K562 (cell line): ENCODE measurements around the gene MTERF2. TPM values are rescaled to one million over a fixed set of nuclear protein-coding genes. Genes with fewer than 3 reads are reported as not detected.

Experiments
- polyA plus RNA-seq, 8 experiments: library from polyadenylated mRNA; depleted of rRNA in 4 of 8; stranded (reverse) in 5 of 8; unstranded in 3 of 8; fragments of >200 nt; fragmentation: Nextera tagmentation in 2 of 8; fragmentation: Illumina TruSeq in 1 of 8; extraction: Ambion mirVana in 2 of 8; extraction: Trizol in 1 of 8; gene quantifications; 2 replicates each; pipeline versions ENCODE4 v1.2.1 to v1.2.3, GENCODE V29; 2011 to 2014; ENCODE audit warnings: inconsistent platforms in 1 of 8, missing spikeins in 1 of 8
- total RNA-seq, 7 experiments: library from RNA; depleted of rRNA in 6 of 7; stranded (reverse); fragments of >200 nt in 6 of 7; fragmentation: Illumina TruSeq in 2 of 7; extraction: Trizol in 2 of 7; gene quantifications; 2 replicates each; pipeline versions ENCODE4 v1.2.1 to v1.2.3, GENCODE V29; 2011 to 2021; ENCODE audit warnings: low replicate concordance in 1 of 7

MTERF2 gene
- total and polyA plus RNA-seq, 9 of the 15 experiments (the other 6 are each of a cell fraction or from before 2014, with no cell fraction given) = 10.0 to 63.2 (median 33.2) TPM

Other genes starting within 250 kb of the MTERF2 start
- 2.2 and 2.9 TPM in 2 replicates for gene RIC8B, start 212.5 kb downstream of the MTERF2 start, total RNA-seq (2014; rRNA removed)
- 5.6 and 5.9 TPM in 2 replicates for gene RIC8B, start 212.5 kb downstream of the MTERF2 start, total RNA-seq (2014; rRNA removed; fragmentation: Illumina TruSeq; extraction: Trizol)
- gene RIC8B, start 212.5 kb downstream of the MTERF2 start, total RNA-seq (2015; rRNA removed; fragmentation: Illumina TruSeq; extraction: Trizol) = 6.4 and 7.2 TPM in 2 replicates
- 6.0 and 6.7 TPM in 2 replicates for gene RIC8B, start 212.5 kb downstream of the MTERF2 start, total RNA-seq (2021)
- 6.1 and 8.1 TPM in 2 replicates for gene RIC8B, start 212.5 kb downstream of the MTERF2 start, polyA plus RNA-seq (2011; rRNA removed)
- gene RIC8B, start 212.5 kb downstream of the MTERF2 start, polyA plus RNA-seq (2014; fragmentation: Illumina TruSeq; extraction: Trizol) = 4.8 and 4.9 TPM in 2 replicates
- gene RIC8B, start 212.5 kb downstream of the MTERF2 start, polyA plus RNA-seq (2014; fragmentation: Nextera tagmentation; extraction: Ambion mirVana) = 1 to 10 TPM in 1 of 2 experiments, under 1 TPM in 1; 0.92 to 1.6 TPM
- gene RIC8B, start 212.5 kb downstream of the MTERF2 start, polyA plus RNA-seq (2014; rRNA removed) = 3.2 and 3.7 TPM in 2 replicates
- gene TMEM263, start 31.2 kb downstream of the MTERF2 start, total RNA-seq (2014; rRNA removed) = 14.8 and 18.7 TPM in 2 replicates
- gene TMEM263, start 31.2 kb downstream of the MTERF2 start, total RNA-seq (2014; rRNA removed; fragmentation: Illumina TruSeq; extraction: Trizol) = 31.6 and 35.0 TPM in 2 replicates
- 24.1 and 26.4 TPM in 2 replicates for gene TMEM263, start 31.2 kb downstream of the MTERF2 start, total RNA-seq (2015; rRNA removed; fragmentation: Illumina TruSeq; extraction: Trizol)
- gene TMEM263, start 31.2 kb downstream of the MTERF2 start, total RNA-seq (2021) = 26.7 and 27.4 TPM in 2 replicates
- 36.7 and 37.8 TPM in 2 replicates for gene TMEM263, start 31.2 kb downstream of the MTERF2 start, polyA plus RNA-seq (2011; rRNA removed)
- gene TMEM263, start 31.2 kb downstream of the MTERF2 start, polyA plus RNA-seq (2014; fragmentation: Illumina TruSeq; extraction: Trizol) = 22.3 and 24.4 TPM in 2 replicates
- gene TMEM263, start 31.2 kb downstream of the MTERF2 start, polyA plus RNA-seq (2014; fragmentation: Nextera tagmentation; extraction: Ambion mirVana) = 10 to 100 TPM; 14.8 to 17.8 TPM
- gene TMEM263, start 31.2 kb downstream of the MTERF2 start, polyA plus RNA-seq (2014; rRNA removed) = 12.6 and 13.7 TPM in 2 replicates
- gene CRY1, start 106.4 kb upstream of the MTERF2 start, total RNA-seq (2014; rRNA removed) = 21.8 and 26.0 TPM in 2 replicates
- 26.0 and 29.7 TPM in 2 replicates for gene CRY1, start 106.4 kb upstream of the MTERF2 start, total RNA-seq (2014; rRNA removed; fragmentation: Illumina TruSeq; extraction: Trizol)
- gene CRY1, start 106.4 kb upstream of the MTERF2 start, total RNA-seq (2015; rRNA removed; fragmentation: Illumina TruSeq; extraction: Trizol) = 23.3 and 24.9 TPM in 2 replicates
- gene CRY1, start 106.4 kb upstream of the MTERF2 start, total RNA-seq (2021) = 32.6 and 34.0 TPM in 2 replicates
- 33.3 and 38.2 TPM in 2 replicates for gene CRY1, start 106.4 kb upstream of the MTERF2 start, polyA plus RNA-seq (2011; rRNA removed)
- 22.2 and 26.9 TPM in 2 replicates for gene CRY1, start 106.4 kb upstream of the MTERF2 start, polyA plus RNA-seq (2014; fragmentation: Illumina TruSeq; extraction: Trizol)
- gene CRY1, start 106.4 kb upstream of the MTERF2 start, polyA plus RNA-seq (2014; fragmentation: Nextera tagmentation; extraction: Ambion mirVana) = 1 to 10 TPM; 8.7 to 9.4 TPM
- gene CRY1, start 106.4 kb upstream of the MTERF2 start, polyA plus RNA-seq (2014; rRNA removed) = 25.2 and 25.8 TPM in 2 replicates